GM21390 (cell line): ENCODE data around the gene PTPN11.
"Not testable (repeated sequence)": the region's sequence is repeated elsewhere in the genome, so short reads cannot be mapped to it uniquely, and the experiment has no call there.

ENCODE experiments used
- ATAC-seq: cut with Tn5 transposase; IDR thresholded peaks from one replicate; pipeline ENCODE4 v1.9.1; 2021; ENCODE audit not compliant: unreplicated experiment

Gene PTPN11

GRCh38 chr12:112513471-112513870 is 94.7 kb downstream of the PTPN11 start:
- no peak for ATAC-seq

GRCh38 chr12:112514456-112514855 is 95.7 kb downstream of the PTPN11 start:
- no peak for ATAC-seq

DNA sequence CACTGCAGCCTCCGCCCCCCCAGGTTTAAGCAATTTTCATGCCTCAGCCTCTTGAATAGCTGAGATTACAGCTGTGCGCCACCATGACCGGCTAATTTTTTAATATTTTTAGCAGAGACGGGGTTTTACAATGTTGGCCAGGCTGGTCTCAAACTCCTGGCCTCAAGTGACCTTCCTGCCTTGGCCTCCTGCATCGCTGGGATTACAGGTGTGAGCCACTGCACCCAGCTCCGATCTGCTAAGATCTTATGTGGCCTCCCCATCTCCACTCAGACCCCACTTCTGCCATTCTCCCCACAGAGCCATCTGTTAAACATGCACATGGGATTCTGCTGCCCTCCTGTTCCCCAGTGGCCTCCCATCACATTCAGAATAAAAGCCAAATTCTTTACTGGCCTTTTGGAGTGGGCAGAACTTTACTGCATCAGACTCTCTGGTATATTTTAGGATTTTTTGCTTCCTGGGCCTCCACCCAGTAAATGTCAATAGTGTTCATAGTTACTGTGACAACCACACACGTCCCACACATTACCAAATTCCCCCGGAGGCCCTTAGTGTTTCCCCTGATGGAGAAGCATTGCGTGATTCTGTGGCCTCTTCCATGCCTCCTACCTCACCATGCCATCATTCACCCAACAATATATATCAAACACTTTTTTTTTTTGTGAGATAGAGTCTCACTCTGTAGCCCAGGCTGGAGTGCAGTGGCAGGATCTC is 96.3 kb downstream of the PTPN11 start:
- ATAC-seq, result no peak

DNA sequence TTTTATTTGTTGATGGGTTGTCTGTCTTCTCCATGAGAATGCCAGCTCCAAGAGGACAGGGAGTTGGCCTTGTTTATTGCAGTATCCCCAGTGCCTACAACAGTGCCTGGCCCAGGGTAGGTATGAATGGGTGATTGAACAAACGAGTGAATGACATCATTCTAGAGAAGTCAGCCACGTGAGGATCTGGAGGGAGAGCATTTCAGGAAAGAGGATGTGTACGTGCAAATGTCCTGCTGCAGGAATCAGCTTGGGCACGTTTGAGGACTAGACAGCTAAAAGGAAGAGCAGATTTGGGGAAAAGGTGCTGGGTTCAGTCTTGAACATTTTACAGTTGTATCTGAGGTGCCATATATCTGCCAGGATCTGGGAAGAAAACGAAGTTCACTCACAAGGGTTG is 97.1 kb downstream of the PTPN11 start:
- ATAC-seq, result no peak

GRCh38 chr12:112517730-112518364 is 99.1 kb downstream of the PTPN11 start:
- ATAC-seq, result no peak

DNA sequence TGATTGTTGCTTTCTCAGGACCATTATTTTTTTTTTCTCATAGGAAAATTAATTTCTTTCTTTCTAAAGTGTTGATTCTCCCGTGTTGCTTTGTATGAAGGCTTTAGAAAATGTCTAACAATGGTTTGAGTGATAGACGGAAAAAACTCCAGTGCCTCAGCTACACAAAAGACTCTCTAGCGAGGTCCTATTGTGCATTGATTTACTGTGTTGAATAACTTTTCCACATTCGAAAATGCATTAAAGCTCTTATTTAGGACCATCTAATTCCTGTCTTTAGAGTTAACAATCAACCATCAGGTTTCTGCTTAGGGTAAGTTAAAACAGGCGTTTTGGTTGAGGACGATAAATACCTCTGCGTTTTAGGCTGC is 99.6 kb downstream of the PTPN11 start:
- ATAC-seq, result no peak

GRCh38 chr12:112519841-112520340 is 101.1 kb downstream of the PTPN11 start:
- ATAC-seq, result not testable (repeated sequence)

DNA sequence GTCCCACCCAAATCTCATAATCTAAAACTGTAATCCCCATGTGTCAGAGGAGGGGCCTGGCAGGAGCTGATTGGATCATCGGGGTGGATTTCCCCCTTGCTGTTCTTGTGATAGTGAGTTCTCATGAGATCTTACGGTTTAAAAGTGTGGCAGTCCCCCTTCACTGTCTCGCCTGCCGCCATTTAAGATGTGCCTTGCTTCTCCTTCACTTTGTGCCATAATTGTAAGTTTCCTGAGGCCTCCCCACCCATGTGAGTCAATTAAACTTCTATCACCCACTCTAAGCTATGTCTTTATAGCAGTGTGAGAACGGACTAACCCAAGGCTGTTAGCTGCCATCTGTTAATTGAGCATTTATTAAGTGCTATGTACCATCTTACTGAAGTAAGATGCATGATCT is 105.1 kb downstream of the PTPN11 start:
- ATAC-seq, result no peak

DNA sequence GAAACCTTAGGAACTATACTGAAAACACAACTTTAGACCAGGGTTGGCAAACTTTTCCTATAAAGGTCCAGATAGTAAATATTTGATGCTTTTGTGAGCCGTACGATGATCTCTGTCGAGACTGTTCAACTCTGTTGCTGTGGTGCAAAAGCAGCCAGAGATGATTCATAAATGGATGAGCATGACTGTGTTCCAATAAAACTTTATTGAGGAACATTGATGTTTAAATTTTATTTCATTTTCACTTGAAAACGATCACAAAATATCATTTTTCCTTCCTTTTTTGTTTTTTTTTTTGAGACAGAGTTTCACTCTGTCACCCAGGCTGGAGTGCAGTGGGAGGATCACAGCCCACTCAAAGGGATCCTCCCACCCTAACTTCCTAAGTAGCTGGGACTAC is 105.5 kb downstream of the PTPN11 start:
- no peak for ATAC-seq

DNA sequence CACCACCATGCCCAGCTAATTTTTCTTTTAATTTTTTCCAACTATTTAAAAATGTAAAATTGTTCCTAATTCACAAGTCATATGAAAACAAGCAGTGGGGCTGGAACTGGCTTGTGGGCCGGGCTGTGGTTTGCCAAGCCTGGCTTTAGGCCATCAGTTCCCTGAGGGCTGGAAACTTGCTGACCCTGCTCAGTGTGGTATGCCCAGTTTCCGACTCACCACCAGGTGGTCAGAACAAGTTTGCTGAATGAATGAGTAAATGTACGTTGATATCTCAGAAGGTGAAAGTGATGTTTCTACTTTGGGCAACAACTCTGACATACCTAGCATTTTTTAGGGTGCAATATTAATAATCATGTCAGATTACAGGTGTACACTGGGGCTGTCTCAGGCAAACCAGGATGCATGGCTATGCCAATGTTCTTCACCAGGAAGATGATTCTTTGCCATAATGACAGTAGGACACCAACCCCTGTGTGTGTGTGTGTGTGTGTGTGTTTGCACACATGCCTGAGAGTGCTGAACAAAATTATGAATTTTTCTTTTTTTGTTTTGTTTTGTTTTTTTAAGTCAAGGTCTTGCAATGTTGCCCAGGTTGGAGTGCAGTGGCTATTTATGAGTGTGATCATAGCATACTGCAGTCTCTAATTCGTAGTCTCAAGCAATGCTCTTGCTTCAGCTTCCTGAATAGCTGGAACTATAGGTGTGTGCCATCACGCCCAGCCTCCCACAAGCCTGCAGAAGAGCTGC is 106.1 kb downstream of the PTPN11 start:
- no peak for ATAC-seq

DNA sequence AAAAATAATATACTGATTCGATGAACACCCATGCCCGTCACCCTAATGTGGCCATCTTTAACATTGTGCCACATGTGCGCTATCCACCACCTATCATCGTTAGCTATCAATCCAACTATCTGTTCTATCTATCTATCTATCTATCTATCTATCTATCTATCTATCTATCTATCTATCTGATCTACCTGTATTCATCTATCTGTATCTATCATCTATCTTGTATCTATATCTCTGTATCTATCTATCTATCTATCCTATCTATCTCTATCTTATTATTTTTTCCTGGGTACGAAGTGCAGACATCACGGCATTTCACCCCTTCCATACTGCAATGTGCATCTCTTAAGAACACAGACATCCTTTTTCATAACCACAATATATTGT is 106.7 kb downstream of the PTPN11 start:
- no peak for ATAC-seq

GRCh38 chr12:112527082-112527481 is 108.3 kb downstream of the PTPN11 start:
- ATAC-seq, result no peak

GRCh38 chr12:112527501-112527900 is 108.8 kb downstream of the PTPN11 start:
- ATAC-seq, result no peak

DNA sequence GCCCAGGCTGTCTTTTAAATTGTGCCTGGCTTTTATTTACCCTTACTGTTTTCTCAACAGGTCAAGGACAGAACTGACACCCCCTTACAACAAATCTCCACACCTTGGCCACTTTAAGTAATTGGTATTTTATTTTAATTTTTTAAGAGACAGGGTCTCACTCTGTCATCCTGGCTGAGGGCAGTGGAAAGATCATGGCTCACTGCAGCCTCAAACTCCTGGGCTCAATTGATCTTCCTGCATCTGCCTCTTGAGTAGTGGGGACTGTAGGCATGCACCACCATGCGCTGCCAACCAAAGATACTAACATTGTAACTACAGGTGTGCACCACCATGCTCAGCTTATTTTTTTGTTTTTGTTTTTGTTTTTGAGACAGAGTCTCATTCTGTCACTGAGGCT is 109.8 kb downstream of the PTPN11 start:
- ATAC-seq, result no peak

GRCh38 chr12:112530941-112531340 is 112.2 kb downstream of the PTPN11 start:
- no peak for ATAC-seq

GRCh38 chr12:112532106-112532505 is 113.4 kb downstream of the PTPN11 start:
- no peak for ATAC-seq

DNA sequence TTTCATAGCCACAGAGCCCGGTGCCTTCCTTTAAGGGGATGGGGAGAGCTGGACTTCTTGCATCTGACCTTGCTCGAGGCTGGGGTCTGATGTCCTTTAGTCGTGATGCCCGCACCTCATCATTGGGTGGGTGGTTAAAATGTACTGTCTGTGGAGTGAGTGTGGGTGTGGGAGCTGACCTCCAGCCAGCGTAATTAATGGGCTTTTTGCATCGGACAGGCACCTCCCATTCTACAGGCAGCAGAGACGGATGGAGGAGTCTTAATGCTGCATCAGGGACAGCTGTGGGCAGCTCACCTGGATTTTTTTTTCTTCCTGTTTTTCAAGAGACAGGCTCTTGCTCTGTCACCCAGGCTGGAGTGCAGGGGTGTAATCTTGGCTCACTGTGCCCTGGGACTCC is 114.8 kb downstream of the PTPN11 start:
- no peak for ATAC-seq

GRCh38 chr12:112535017-112535416 is 116.3 kb downstream of the PTPN11 start:
- ATAC-seq, result no peak

- ATAC-seq, result no peak
Measured at GRCh38 chr12:112535637-112536366, 117.1 kb downstream of the PTPN11 start.

DNA sequence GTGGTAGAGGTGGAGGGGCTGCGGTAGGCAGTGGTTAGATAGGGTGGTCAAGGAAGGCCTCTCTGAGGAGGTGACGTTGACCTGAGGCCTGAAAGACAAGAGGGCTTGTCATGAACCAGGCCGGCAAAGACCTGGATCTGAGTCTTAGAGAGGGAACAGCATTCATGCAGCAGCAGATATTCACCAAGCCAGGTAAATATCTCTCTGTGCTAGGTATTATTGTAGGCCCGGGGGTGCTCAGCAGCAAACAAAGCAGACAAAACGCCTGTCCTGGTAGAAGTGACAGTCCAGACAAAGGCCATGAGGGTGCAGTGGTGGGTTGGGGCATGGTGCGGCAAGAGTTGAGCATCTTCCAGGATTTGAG is 117.6 kb downstream of the PTPN11 start:
- no peak for ATAC-seq

DNA sequence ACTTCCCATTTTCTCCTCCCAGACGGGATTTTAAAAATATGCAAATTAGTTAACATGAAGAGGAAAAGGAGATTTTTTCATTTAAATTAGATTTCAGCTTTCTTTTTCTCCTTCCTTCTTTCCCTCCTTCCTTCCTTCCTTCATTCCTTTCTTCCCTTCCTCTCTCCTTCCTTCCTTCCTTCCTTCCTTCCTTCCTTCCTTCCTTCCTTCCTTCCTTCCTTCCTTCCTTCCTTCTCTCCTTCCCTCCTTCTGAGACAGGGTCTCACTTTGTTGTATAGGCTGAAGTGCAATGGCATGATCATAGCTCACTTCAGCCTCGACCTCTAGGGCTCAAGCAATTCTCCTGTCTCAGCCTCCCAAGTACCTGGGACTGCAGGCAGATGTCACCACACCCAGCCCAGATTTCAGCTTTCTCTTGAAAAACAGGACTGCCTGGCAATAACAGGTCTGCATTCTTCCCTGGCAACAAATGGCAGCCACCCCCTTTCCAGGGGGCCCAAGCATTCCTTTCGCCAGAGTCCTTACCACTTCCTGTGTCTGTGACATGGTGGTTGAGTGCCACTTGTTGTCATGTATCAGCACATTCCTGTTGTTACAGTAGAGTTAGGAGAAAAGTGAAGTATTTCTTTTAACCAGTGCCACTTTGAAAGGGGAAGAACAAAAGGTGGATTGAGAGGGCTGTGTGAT is 119.1 kb downstream of the PTPN11 start:
- ATAC-seq, result no peak
